HepG2 (cell line): ENCODE measurements around the gene ARHGEF12. TPM values are rescaled to one million over a fixed set of nuclear protein-coding genes. Genes with fewer than 3 reads are reported as not detected.

Experiments used
- ATAC-seq: fragments of 200-7000 bp; cut with Tn5 transposase; 3 replicates; pipeline ENCODE4 v1.9.1; 2020; ENCODE audit warnings: mild to moderate bottlenecking, moderate library complexity
- BruUV-seq: library from RNA; stranded (reverse); fragments of 400-500 nt; replicated peaks from 2 replicates; lab custom pipeline; 2021; lab: Mats Ljungman, UMichigan
- CTCF ChIA-PET: fragments of 300-600 bp; formaldehyde crosslinking; extraction: SDS; loops from one replicate; lab custom pipeline; 2021; ENCODE audit warnings: low total read pairs, inconsistent platforms, low intra/inter-chr PET ratio; lab: Yijun Ruan, JAX
- POLR2A ChIA-PET: fragments of 350-600 bp; sonication (Branson Sonifier 250); formaldehyde crosslinking; loops from one replicate; lab custom pipeline; 2020; ENCODE audit warnings: antibody characterized with exemption, inconsistent platforms; lab: Yijun Ruan, JAX
- DNase-seq: peaks from one replicate; pipeline ENCODE4 v3.0.0-alpha.2; 2015; ENCODE audit warnings: low spot score
- FAIRE-seq: peaks from 3 replicates; lab custom pipeline; 2011; peaks lifted over from hg19 to GRCh38; lab: Jason Lieb, UNC
- H2AFZ ChIP-seq: one replicate; pipeline ENCODE4 v1.6.1; 2011; ENCODE audit warnings: low read length, inconsistent platforms
- H3K27ac ChIP-seq: fragments of 300-600 bp; 3 replicates; pipeline ENCODE4 v1.8.0; 2011; ENCODE audit warnings: mixed run types, mild to moderate bottlenecking, mixed read lengths, low read length, inconsistent platforms; ENCODE audit not compliant: insufficient read depth; ENCODE audit errors: extremely low read length
- H3K27me3 ChIP-seq, 2 experiments: fragments of 200-600 bp in 1 of 2; 2 replicates in 1 of 2; 3 replicates in 1 of 2; pipeline versions ENCODE4 v1.6.0 to v1.8.0; 2011; ENCODE audit warnings: low read length in 2 of 2, mild to moderate bottlenecking in 2 of 2, moderate library complexity in 2 of 2, inconsistent platforms in 1 of 2; ENCODE audit not compliant: insufficient read depth in 2 of 2, control insufficient read depth in 1 of 2
- H3K36me3 ChIP-seq, 2 experiments: fragments of 200-600 bp in 1 of 2; replicated peaks in 1 of 2; 2 replicates in 1 of 2; 3 replicates in 1 of 2; pipeline versions ENCODE4 v1.5.1 to v1.8.0; 2011; ENCODE audit warnings: low read length in 2 of 2, inconsistent platforms in 1 of 2; ENCODE audit not compliant: insufficient read depth in 2 of 2, control insufficient read depth in 1 of 2
- H3K4me1 ChIP-seq: 2 replicates; pipeline ENCODE4 v1.5.1; 2012; ENCODE audit warnings: low read length, inconsistent platforms; ENCODE audit not compliant: insufficient read depth
- H3K4me2 ChIP-seq: 2 replicates; pipeline ENCODE4 v1.6.0; 2011; ENCODE audit warnings: low read depth, low read length, inconsistent platforms
- H3K4me3 ChIP-seq, 3 experiments: fragments of 200-600 bp in 1 of 3; sonication (generic), shearing (Covaris generic) in 1 of 3; replicated peaks in 1 of 3; 2 replicates each; pipeline ENCODE4 v1.5.1; 2011 to 2016; ENCODE audit warnings: low read length in 3 of 3, inconsistent platforms in 2 of 3, low read depth in 2 of 3, mild to moderate bottlenecking in 2 of 3, control low read depth in 1 of 3, mixed read lengths in 1 of 3; ENCODE audit not compliant: insufficient read depth in 1 of 3
- H3K79me2 ChIP-seq: one replicate; pipeline ENCODE4 v1.6.1; 2011; ENCODE audit warnings: low read length, inconsistent platforms; ENCODE audit not compliant: insufficient read depth
- H3K9ac ChIP-seq: 2 replicates; pipeline ENCODE4 v1.6.0; 2011; ENCODE audit warnings: mild to moderate bottlenecking, low read depth, low read length, inconsistent platforms; ENCODE audit not compliant: insufficient read depth
- H3K9me3 ChIP-seq: 2 replicates; pipeline ENCODE4 v1.5.1; 2012; ENCODE audit warnings: mild to moderate bottlenecking, low read length
- H4K20me1 ChIP-seq: 2 replicates; pipeline ENCODE4 v1.6.0; 2011; ENCODE audit warnings: inconsistent platforms, mild to moderate bottlenecking, low read length, moderate library complexity; ENCODE audit not compliant: insufficient read depth
- KDM5B ChIP-seq: sonication (generic); formaldehyde crosslinking; IDR thresholded peaks from 2 replicates; pipeline ENCODE4 v1.4.0; 2020; ENCODE audit warnings: missing genetic modification reagents, mild to moderate bottlenecking, borderline replicate concordance
- MAFG ChIP-seq: sonication (generic); formaldehyde crosslinking; IDR thresholded peaks from 2 replicates; pipeline ENCODE4 v1.5.1; 2020; ENCODE audit warnings: mild to moderate bottlenecking, missing genetic modification reagents
- NCOA1 ChIP-seq: sonication (generic); formaldehyde crosslinking; IDR thresholded peaks from 2 replicates; pipeline ENCODE4 v1.9.0; 2021; ENCODE audit warnings: missing genetic modification reagents
- RFX5 ChIP-seq: IDR thresholded peaks from 2 replicates; pipeline ENCODE4 v1.6.1; 2011; ENCODE audit warnings: low read depth, low read length, improper control_type of control experiment
- TMF1 ChIP-seq: sonication (generic); formaldehyde crosslinking; IDR thresholded peaks from 2 replicates; pipeline ENCODE4 v1.8.1; 2022; ENCODE audit warnings: low read depth, missing genetic modification reagents
- ZBTB21 ChIP-seq: sonication (generic); formaldehyde crosslinking; IDR thresholded peaks from 2 replicates; pipeline ENCODE4 v1.4.0; 2020; ENCODE audit warnings: missing genetic modification reagents
- ZNF230 ChIP-seq: sonication (generic); formaldehyde crosslinking; IDR thresholded peaks from 2 replicates; pipeline ENCODE4 v1.4.0; 2020; ENCODE audit warnings: mild to moderate bottlenecking, missing genetic modification reagents
- ZNF331 ChIP-seq: sonication (generic); formaldehyde crosslinking; IDR thresholded peaks from 2 replicates; pipeline ENCODE4 v1.4.0; 2020; ENCODE audit warnings: missing genetic modification reagents
- ZNF564 ChIP-seq: sonication (generic); formaldehyde crosslinking; IDR thresholded peaks from 2 replicates; pipeline ENCODE4 v1.8.1; 2023; ENCODE audit warnings: mild to moderate bottlenecking, missing genetic modification reagents
- ZSCAN20 ChIP-seq: sonication (generic); formaldehyde crosslinking; IDR thresholded peaks from 2 replicates; pipeline ENCODE4 v1.4.0; 2020; ENCODE audit warnings: missing genetic modification reagents, mild to moderate bottlenecking, borderline replicate concordance
- WGBS: methylation state at CpG from one replicate; pipeline ENCODE4 v1.1.6; 2017; ENCODE audit warnings: low lambda C conversion rate; 5-methylcytosine and 5-hydroxymethylcytosine counted together
- in situ Hi-C: cut with HindIII; loops from 2 replicates; pipeline ENCODE4 v1.10.0; 2017; ENCODE audit warnings: low pct_unique_long_range_greater_than_20kb; ENCODE audit not compliant: extremely low pct_ligation_motif_present
- intact Hi-C: fragments of 100-400 bp; cut with micrococcal nuclease; formaldehyde crosslinking; loops from one replicate; pipeline ENCODE4 v1.10.0; 2022; ENCODE audit not compliant: unreplicated experiment
- polyA plus RNA-seq, 8 experiments: library from polyadenylated mRNA; depleted of rRNA in 3 of 8; stranded (reverse) in 7 of 8; unstranded in 1 of 8; fragments of >200 nt; fragmentation: Illumina TruSeq in 4 of 8; extraction: Trizol in 4 of 8; gene quantifications; 2 replicates each; pipeline versions ENCODE4 v1.2.1 to v1.2.3, GENCODE V29; 2011 to 2016; ENCODE audit warnings: low read depth in 4 of 8, missing spikeins in 1 of 8, mixed read lengths in 1 of 8; ENCODE audit not compliant: insufficient read depth in 1 of 8
- total RNA-seq, 5 experiments: library from RNA; depleted of rRNA; stranded (reverse); fragments of >200 nt; fragmentation: Illumina TruSeq; extraction: Trizol; gene quantifications; 2 replicates each; pipeline ENCODE4 v1.2.3, GENCODE V29; 2016; ENCODE audit warnings: low read depth in 1 of 5
- TF ChIP-seq, protein P1 (sequence below): sonication (generic); formaldehyde crosslinking; conservative IDR thresholded peaks from 2 replicates; pipeline ENCODE4 v1.8.0; 2022; ENCODE audit warnings: missing genetic modification reagents
- TF ChIP-seq, protein P2 (sequence below): sonication (generic); formaldehyde crosslinking; IDR thresholded peaks from 2 replicates; pipeline ENCODE4 v1.9.0; 2021; ENCODE audit warnings: mild to moderate bottlenecking, missing genetic modification reagents
- TF ChIP-seq, protein P3 (sequence below): sonication (generic); formaldehyde crosslinking; IDR thresholded peaks from 2 replicates; pipeline ENCODE4 v1.8.0; 2022; ENCODE audit warnings: low read depth, missing genetic modification reagents

ARHGEF12 gene
- total and polyA plus RNA-seq, 2 of the 13 experiments (the other 11 are each of a cell fraction or from before 2014, with no cell fraction given) = 17.9 to 54.4 TPM

DNA sequence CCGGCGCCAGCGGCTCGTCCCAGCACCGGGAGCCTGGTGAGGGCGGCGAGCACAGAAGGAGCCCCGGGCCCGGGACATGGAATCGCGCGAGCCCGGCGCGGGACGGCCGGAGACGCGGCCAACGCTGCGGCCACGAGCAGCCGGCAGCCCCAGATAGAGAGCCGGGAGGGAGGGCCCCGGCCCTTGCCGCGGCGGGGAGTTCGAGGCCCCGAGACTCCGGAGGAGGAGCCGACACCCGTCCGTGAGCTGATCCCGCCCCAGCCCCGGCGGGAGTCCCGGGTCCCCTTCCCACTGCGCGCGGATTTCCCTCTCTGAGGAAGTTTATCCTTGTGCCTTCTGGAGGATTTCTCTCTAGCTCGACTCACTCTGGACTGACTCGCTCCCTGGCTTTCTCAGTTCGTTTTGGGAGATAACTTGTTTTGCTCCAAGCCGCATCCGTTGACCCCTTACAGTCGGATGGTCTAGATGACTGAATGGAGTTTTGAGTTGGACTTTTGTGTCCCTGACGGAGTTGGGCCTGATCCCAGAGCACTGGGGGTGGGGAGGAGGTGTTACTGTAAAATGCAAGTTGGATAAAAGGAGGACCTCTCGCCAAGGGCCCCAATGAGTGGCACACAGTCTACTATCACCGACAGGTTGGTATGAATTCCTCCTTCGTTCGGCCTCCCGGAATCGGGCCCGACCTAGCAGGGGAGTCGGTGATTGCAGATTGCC lies 585 bp downstream of the ARHGEF12 start:
- ATAC-seq (peak; percentile 49), FAIRE-seq (no peak), DNase-seq (no peak)
- POLR2A ChIA-PET = interaction anchor here (1.0 to 2.5 kb wide), 7 partner anchors 10 to 151 kb away, joined by 3 to 11 read pairs (median 5); no protein-coding TSS in a partner anchor
- TSS peak; percentile 81 for BruUV-seq
- H3K4me1 ChIP-seq = peaks cover 38% of the 10 kb centered on the region
- H3K27me3 ChIP-seq = no peaks in the 10 kb centered on the region; a peak in 1 of 5 replicates
- no peak overlapping the region for H2AFZ ChIP-seq
- H3K9ac ChIP-seq = peak overlapping the region; percentile 84
- in situ Hi-C loops = loop anchor here (5.0 kb wide), 1 partner anchor 56 kb away; no protein-coding TSS in a partner anchor
- CTCF ChIA-PET = no interaction called here
- 3% methylated on average over 23 of the region's 56 CpGs for WGBS
- no peaks in the 10 kb centered on the region for H3K9me3 ChIP-seq
- H4K20me1 ChIP-seq = peaks cover 17% of the 10 kb centered on the region
- intact Hi-C loops = loop anchor here (5.0 kb wide), 2 partner anchors 36 to 96 kb away; no protein-coding TSS in a partner anchor
- H3K79me2 ChIP-seq = peaks cover 52% of the 10 kb centered on the region
- H3K36me3 ChIP-seq = no peaks in the 10 kb centered on the region
- peak overlapping the region; percentile 86 for H3K27ac ChIP-seq
- H3K4me2 ChIP-seq = peak overlapping the region; percentile 95
- H3K4me3 ChIP-seq = peak overlapping the region; percentile 80 to 96 (median 86)
- no peak; the same call in 1 of the 2 replicates for TF ChIP-seq RFX5
- TF ChIP-seq, protein P1, sequence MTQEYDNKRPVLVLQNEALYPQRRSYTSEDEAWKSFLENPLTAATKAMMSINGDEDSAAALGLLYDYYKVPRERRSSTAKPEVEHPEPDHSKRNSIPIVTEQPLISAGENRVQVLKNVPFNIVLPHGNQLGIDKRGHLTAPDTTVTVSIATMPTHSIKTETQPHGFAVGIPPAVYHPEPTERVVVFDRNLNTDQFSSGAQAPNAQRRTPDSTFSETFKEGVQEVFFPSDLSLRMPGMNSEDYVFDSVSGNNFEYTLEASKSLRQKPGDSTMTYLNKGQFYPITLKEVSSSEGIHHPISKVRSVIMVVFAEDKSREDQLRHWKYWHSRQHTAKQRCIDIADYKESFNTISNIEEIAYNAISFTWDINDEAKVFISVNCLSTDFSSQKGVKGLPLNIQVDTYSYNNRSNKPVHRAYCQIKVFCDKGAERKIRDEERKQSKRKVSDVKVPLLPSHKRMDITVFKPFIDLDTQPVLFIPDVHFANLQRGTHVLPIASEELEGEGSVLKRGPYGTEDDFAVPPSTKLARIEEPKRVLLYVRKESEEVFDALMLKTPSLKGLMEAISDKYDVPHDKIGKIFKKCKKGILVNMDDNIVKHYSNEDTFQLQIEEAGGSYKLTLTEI = no peak
- no peak for TF ChIP-seq ZNF564 (CRISPR knock-in tag)
- TF ChIP-seq ZSCAN20 = 0 out of 2 replicates have a peak, but pooled peaks have one; percentile 20
- TF ChIP-seq TMF1 (CRISPR knock-in tag) = no peak
- TF ChIP-seq, protein P2, sequence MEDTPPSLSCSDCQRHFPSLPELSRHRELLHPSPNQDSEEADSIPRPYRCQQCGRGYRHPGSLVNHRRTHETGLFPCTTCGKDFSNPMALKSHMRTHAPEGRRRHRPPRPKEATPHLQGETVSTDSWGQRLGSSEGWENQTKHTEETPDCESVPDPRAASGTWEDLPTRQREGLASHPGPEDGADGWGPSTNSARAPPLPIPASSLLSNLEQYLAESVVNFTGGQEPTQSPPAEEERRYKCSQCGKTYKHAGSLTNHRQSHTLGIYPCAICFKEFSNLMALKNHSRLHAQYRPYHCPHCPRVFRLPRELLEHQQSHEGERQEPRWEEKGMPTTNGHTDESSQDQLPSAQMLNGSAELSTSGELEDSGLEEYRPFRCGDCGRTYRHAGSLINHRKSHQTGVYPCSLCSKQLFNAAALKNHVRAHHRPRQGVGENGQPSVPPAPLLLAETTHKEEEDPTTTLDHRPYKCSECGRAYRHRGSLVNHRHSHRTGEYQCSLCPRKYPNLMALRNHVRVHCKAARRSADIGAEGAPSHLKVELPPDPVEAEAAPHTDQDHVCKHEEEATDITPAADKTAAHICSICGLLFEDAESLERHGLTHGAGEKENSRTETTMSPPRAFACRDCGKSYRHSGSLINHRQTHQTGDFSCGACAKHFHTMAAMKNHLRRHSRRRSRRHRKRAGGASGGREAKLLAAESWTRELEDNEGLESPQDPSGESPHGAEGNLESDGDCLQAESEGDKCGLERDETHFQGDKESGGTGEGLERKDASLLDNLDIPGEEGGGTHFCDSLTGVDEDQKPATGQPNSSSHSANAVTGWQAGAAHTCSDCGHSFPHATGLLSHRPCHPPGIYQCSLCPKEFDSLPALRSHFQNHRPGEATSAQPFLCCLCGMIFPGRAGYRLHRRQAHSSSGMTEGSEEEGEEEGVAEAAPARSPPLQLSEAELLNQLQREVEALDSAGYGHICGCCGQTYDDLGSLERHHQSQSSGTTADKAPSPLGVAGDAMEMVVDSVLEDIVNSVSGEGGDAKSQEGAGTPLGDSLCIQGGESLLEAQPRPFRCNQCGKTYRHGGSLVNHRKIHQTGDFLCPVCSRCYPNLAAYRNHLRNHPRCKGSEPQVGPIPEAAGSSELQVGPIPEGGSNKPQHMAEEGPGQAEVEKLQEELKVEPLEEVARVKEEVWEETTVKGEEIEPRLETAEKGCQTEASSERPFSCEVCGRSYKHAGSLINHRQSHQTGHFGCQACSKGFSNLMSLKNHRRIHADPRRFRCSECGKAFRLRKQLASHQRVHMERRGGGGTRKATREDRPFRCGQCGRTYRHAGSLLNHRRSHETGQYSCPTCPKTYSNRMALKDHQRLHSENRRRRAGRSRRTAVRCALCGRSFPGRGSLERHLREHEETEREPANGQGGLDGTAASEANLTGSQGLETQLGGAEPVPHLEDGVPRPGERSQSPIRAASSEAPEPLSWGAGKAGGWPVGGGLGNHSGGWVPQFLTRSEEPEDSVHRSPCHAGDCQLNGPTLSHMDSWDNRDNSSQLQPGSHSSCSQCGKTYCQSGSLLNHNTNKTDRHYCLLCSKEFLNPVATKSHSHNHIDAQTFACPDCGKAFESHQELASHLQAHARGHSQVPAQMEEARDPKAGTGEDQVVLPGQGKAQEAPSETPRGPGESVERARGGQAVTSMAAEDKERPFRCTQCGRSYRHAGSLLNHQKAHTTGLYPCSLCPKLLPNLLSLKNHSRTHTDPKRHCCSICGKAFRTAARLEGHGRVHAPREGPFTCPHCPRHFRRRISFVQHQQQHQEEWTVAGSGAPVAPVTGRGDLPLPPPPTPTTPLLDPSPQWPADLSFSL (CRISPR knock-in tag) = peak; percentile 0; the same call in 1 of the 2 replicates
- TF ChIP-seq ZBTB21 (CRISPR knock-in tag) = no peak
- no peak for TF ChIP-seq ZNF331 (CRISPR knock-in tag)
- no peak for TF ChIP-seq MAFG
- no peak for TF ChIP-seq NCOA1 (CRISPR knock-in tag)
- TF ChIP-seq KDM5B (CRISPR knock-in tag) = no peak
- TF ChIP-seq, protein P3, sequence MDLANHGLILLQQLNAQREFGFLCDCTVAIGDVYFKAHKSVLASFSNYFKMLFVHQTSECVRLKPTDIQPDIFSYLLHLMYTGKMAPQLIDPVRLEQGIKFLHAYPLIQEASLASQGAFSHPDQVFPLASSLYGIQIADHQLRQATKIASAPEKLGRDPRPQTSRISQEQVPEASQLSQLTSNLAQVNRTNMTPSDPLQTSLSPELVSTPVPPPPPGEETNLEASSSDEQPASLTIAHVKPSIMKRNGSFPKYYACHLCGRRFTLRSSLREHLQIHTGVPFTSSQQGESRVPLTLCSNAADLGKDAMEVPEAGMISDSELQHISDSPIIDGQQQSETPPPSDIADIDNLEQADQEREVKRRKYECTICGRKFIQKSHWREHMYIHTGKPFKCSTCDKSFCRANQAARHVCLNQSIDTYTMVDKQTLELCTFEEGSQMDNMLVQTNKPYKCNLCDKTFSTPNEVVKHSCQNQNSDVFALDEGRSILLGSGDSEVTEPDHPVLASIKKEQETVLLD (CRISPR knock-in tag) = no peak
- TF ChIP-seq ZNF230 (CRISPR knock-in tag) = no peak
